HG03439 (cell line): Measurements from ENCODE around the gene ST6GALNAC5.

Experiments
- ATAC-seq: cut with Tn5 transposase; IDR thresholded peaks from one replicate; pipeline ENCODE4 v1.9.1; 2021; ENCODE audit warnings: mild to moderate bottlenecking, moderate library complexity; ENCODE audit not compliant: unreplicated experiment

Gene ST6GALNAC5

GRCh38 chr1:76998582-76999223 is 131.4 kb downstream of the ST6GALNAC5 start:
- no peak for ATAC-seq

DNA sequence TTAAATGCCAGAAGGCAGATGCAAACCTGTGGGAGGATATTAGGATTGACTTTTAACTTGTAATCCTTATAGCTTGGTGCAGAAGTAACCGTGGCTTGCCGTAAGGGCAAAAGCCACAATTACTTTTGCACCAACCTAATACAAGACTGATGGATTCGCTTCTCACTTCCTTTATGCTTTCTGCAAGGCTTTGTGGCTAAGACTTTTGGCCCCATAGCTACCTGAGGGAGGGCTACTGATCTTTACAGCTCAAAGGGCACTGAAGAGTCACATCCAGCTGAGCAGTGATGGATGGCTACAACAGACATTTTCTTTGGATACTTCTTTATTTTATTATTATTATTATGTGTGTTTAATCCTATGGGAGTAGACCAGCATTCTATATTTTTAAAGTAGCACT is 140.4 kb downstream of the ST6GALNAC5 start:
- no peak for ATAC-seq

DNA sequence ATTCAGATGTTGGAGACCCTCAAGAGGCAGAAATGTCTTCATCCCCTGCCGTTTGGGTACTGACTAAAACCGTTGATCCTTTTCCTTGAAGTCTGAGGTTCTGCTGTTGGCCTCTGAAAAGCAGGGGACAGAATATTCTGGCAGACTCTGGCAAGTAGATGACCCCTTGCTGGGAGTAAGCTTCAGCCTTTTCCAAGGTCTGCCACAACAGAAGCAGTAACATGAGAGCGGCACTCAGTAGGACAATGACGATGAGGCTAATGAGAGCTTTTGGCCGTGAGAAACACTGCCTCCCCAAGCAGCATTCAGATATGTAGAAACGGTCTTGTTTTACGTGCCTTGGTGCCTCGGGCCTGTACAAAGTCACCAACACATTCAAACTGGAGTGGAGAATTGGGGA is 143.7 kb downstream of the ST6GALNAC5 start:
- ATAC-seq: no peak

DNA sequence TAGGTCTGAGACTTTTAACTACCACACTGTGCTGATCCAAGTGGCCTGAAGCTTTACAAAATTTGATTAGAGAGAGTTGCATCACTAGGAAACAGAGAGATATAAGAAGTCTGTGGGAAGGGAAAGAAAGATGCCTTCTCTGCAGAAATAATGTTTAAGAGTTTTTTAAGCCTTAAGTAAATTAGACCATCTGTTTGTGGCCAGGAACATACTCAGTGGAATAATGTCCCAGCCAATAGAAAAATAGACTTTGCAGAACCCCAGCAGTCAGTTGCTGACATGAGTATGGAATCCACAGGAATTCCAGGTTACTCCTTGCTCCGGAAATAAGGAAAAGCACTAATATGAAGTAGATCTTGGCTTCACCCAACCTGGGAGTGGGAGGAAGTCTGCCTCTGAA is 144.8 kb downstream of the ST6GALNAC5 start:
- no peak for ATAC-seq

DNA sequence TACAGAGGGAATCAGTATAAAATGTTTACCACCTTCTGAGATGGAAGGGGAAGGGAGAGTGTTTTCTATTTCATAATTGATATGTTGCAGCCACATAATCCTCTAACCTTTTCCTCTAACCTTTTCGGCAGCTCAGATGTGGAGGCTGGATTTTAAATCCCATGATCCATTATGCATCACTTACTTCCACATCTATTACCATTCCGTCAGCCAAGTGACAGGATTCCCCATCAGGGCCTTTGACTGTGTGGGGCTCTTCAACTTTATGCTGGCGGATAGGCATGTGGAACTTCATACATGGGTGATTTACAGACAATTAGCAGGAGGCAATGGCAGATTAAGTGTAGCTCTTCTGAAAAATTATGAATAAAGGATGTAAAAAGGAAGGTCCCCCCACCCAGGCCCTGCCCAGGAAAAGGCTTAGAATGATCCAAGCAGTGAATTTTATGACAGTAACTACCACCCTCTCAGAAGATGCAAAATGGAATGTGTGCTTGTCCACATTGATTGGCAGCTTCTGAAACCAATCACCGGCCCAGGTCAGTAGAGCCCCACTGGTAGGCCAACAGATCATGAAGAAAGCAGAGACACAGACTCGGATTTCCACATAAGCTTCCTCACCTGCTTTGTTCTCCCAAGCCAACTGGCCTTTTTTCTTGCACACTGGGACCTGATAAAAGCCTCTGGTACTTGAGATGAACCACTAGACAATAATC is 147.0 kb downstream of the ST6GALNAC5 start:
- ATAC-seq: no peak

- ATAC-seq: no peak
These were observed 148.6 kb downstream of the ST6GALNAC5 start for GRCh38 chr1:77015748-77016341.

- ATAC-seq: no peak
These were observed 149.2 kb downstream of the ST6GALNAC5 start for GRCh38 chr1:77016386-77016985.

- ATAC-seq: no peak
These were observed 151.0 kb downstream of the ST6GALNAC5 start for GRCh38 chr1:77018311-77018710.

GRCh38 chr1:77018761-77019160 is 151.5 kb downstream of the ST6GALNAC5 start:
- no peak for ATAC-seq

DNA sequence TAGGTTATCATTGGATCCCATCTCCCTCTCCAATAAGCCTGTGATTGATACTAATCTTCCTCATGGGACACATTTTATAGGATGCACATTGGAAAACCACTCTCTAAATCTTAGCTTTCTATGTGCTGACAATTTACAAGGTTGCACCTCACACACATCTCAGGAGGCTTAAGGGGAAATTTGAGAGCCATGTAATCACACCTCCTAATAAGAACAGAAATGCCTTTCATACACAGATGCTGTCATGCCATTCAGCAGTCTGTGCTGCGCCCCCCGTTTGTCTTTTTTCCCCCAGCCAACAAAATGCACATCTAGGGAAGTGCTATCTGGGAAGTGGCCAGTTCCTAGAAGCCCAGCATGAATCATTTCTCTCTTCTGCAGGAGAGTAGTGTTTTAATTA is 154.5 kb downstream of the ST6GALNAC5 start:
- ATAC-seq: no peak

- ATAC-seq: no peak
These were observed 157.2 kb downstream of the ST6GALNAC5 start for GRCh38 chr1:77024500-77024899.

DNA sequence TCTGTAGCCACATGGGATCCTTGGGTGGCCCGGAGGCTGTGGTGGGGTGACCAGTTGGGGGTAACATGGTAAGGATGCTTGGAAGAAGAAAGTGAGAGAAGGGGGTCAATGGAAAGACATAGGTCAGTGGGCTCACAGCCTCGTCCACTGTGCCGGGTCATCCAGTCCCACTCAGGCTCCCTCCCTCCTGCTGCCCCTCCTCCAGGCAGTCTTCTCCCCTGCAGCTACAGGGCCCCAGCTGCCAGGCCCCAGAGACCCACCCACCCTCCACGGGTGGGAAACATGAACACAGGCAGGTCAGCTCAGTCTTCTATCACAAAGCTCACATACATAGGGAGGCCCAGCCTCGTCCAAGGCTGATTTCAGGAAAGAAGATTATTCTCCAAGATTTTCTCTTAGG is 158.3 kb downstream of the ST6GALNAC5 start:
- ATAC-seq: no peak

DNA sequence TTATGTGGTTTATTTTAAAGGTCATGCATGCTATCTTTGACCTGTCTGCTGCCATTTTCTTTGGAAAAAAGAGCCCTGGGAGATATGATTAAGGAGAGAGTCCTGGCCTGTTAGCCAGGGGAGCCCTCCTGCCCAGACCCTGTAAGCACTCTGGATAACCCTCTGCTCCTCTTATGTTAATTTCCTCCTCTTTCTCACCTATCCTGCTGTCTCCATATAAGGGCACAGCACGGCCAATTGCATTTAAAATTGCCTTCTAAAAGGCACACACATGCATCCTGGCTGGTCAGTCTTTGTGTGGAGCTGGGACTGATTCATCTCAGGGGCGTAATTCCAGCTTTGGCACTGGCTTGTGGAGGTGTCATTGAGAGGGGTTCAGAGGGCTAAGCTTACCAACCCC is 158.9 kb downstream of the ST6GALNAC5 start:
- ATAC-seq: no peak

GRCh38 chr1:77026640-77027039 is 159.4 kb downstream of the ST6GALNAC5 start:
- no peak for ATAC-seq

- no peak for ATAC-seq
These were observed 160.6 kb downstream of the ST6GALNAC5 start for GRCh38 chr1:77027847-77028246.

DNA sequence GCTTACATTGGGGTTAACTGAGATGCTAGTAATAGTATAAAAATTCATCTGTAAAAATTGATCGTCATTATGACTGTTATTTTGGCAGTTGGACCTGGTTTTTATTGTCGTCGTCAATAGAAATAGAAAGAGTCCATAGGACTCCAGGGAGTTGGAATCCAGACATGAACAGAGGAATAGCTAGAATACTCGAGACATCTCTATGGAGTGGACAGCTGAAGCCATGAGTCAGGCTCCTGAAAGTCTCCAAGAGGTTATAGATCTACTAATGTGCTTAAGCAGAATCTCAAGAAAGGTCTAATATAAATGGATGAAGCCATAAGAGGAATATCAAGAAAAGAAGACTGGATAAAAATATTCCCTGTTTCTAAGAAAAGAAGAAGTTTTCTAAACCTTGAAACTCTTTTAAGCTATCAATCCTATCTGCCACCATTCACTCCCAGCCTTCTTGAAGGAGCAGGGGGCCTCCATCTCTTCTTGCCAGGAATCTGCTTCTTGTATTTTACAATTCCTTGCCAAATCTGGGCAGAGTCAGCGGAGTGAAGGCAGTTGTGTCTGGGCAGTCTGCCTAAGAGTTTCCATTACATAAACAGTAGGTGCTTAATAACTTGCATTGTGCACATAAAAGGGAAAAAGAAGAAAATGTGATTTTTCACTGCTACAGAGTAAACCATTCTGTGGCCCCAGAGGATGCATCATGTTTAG is 163.3 kb downstream of the ST6GALNAC5 start:
- ATAC-seq: no peak

GRCh38 chr1:77031106-77031662 is 163.9 kb downstream of the ST6GALNAC5 start:
- no peak for ATAC-seq

DNA sequence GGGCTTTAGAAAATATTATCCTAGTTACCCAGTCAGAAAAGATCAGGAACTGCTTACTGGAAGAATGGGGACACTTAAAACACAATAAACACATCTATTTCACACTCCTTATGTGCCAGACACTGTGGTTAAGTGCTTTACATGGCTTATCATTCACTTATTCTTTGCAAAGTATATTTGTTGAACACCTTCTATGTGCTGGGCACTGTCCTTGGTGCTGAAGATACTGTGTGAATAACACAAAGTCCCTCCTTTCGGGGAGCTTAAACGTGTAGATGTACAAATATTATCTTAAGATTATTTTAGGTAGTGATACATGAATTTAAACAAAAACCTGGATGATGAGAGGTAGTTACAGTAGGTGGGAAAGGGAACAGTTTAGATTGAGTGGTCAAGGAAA is 169.3 kb downstream of the ST6GALNAC5 start:
- no peak for ATAC-seq

- ATAC-seq: no peak
These were observed 169.8 kb downstream of the ST6GALNAC5 start for GRCh38 chr1:77037038-77037437.

DNA sequence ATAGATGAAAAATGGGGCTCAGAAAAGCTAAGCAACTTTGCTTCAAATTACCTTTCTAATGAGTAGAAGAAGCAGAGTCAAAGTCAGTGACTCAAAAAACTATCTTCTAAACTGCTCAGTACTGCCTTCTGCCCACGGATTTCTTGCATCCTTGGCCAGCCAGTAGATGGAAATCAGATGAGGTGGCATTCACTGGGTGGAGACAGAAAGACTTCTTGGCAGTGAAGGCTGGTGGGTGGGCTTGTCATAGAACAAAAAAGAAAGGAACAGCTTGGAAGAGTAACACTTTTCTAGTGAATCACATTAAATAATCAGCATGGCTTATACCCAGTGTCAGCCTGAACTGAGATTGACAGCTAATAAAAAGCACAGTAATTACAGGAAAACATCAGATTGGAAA is 170.7 kb downstream of the ST6GALNAC5 start:
- ATAC-seq: no peak

- ATAC-seq: no peak
These were observed 171.8 kb downstream of the ST6GALNAC5 start for GRCh38 chr1:77039111-77039510.
